Karpas-422 (cell line): ENCODE measurements around the gene TPP1. TPM values are rescaled to one million over a fixed set of nuclear protein-coding genes. Genes with fewer than 3 reads are reported as not detected.

Experiments
- DNase-seq: peaks from one replicate; pipeline ENCODE4 v3.0.0-alpha.2; 2015
- H2AFZ ChIP-seq: fragments of 200-600 bp; sonication (generic); 2 replicates; pipeline ENCODE4 v1.6.1; 2014; ENCODE audit warnings: antibody characterized with exemption, low read length, mixed read lengths
- H3K27ac ChIP-seq: fragments of 200-600 bp; sonication (generic); 2 replicates; pipeline ENCODE4 v1.5.1; 2014; ENCODE audit warnings: mild to moderate bottlenecking, low read length, moderate library complexity
- H3K27me3 ChIP-seq: fragments of 200-600 bp; sonication (generic); 2 replicates; pipeline ENCODE4 v1.6.1; 2014; ENCODE audit warnings: low read length, mixed read lengths
- H3K36me3 ChIP-seq: fragments of 200-600 bp; sonication (generic); 2 replicates; pipeline ENCODE4 v1.6.1; 2014; ENCODE audit warnings: low read length, mixed read lengths; ENCODE audit not compliant: insufficient read depth
- H3K4me1 ChIP-seq: fragments of 200-600 bp; sonication (generic); 2 replicates; pipeline ENCODE4 v1.6.1; 2014; ENCODE audit warnings: mild to moderate bottlenecking, low read length, mixed read lengths
- H3K4me2 ChIP-seq: fragments of 200-600 bp; sonication (generic); 2 replicates; pipeline ENCODE4 v1.6.1; 2014; ENCODE audit warnings: low read length, low read depth, mild to moderate bottlenecking; ENCODE audit not compliant: poor library complexity, severe bottlenecking
- H3K4me3 ChIP-seq: fragments of 200-600 bp; sonication (generic); 2 replicates; pipeline ENCODE4 v1.5.1; 2014; ENCODE audit warnings: mild to moderate bottlenecking, antibody characterized with exemption, low read length, mixed read lengths
- H3K79me2 ChIP-seq: fragments of 200-600 bp; sonication (generic); 2 replicates; pipeline ENCODE4 v1.6.1; 2014; ENCODE audit warnings: mild to moderate bottlenecking, low read length, mixed read lengths
- H3K9ac ChIP-seq: fragments of 200-600 bp; sonication (generic); 2 replicates; pipeline ENCODE4 v1.6.0; 2014; ENCODE audit warnings: low read length
- H3K9me2 ChIP-seq: fragments of 200-600 bp; sonication (generic), shearing (Covaris generic); replicated peaks from 2 replicates; pipeline ENCODE4 v1.6.0; 2014; ENCODE audit warnings: mild to moderate bottlenecking, low read length, moderate library complexity; ENCODE audit not compliant: insufficient read depth
- H3K9me3 ChIP-seq: fragments of 300-700, 200-600 bp; sonication (generic); 2 replicates; pipeline ENCODE4 v1.6.1; 2014; ENCODE audit warnings: low read length, mixed read lengths
- H4K20me1 ChIP-seq: fragments of 200-600 bp; sonication (generic); 2 replicates; pipeline ENCODE4 v1.6.1; 2014; ENCODE audit warnings: mild to moderate bottlenecking, antibody characterized with exemption, low read length, low read depth; ENCODE audit not compliant: insufficient read depth
- total RNA-seq: library from RNA; depleted of rRNA; stranded (reverse); fragments of >200 nt; shearing (Covaris generic); gene quantifications from 2 replicates; pipeline ENCODE4 v1.2.3, GENCODE V29; 2014; ENCODE audit warnings: low replicate concordance

The TPP1 gene
- total RNA-seq, 1 experiment from 2014 or later = 41.5 TPM

- Histone ChIP-seq H3K4me2 (no peak overlapping the region), H3K36me3 (no peaks in the 10 kb centered on the region), H4K20me1 (no peaks in the 10 kb centered on the region), H2AFZ (no peak overlapping the region), H3K4me1 (peaks cover 12% of the 10 kb centered on the region), H3K79me2 (no peaks in the 10 kb centered on the region), H3K9me2 (no peaks in the 10 kb centered on the region), H3K9ac (no peak overlapping the region), H3K9me3 (no peaks in the 10 kb centered on the region), H3K4me3 (no peak overlapping the region), H3K27ac (no peak overlapping the region), H3K27me3 (no peaks in the 10 kb centered on the region)
- DNase-seq = no peak
These were observed 23.7 kb upstream of the TPP1 start for GRCh38 chr11:6642957-6643356.

- DNase-seq = no peak
- Histone ChIP-seq H3K27me3 (no peaks in the 10 kb centered on the region), H3K9ac (no peak overlapping the region), H3K9me3 (no peaks in the 10 kb centered on the region), H3K9me2 (no peaks in the 10 kb centered on the region), H3K79me2 (no peaks in the 10 kb centered on the region), H4K20me1 (no peaks in the 10 kb centered on the region), H3K36me3 (no peaks in the 10 kb centered on the region), H2AFZ (no peak overlapping the region), H3K4me2 (no peak overlapping the region), H3K4me3 (no peak overlapping the region), H3K27ac (no peak overlapping the region), H3K4me1 (0 out of 2 replicates have a peak, but pooled peaks cover under 1% of the 10 kb centered on the region)
These were observed 21.9 kb upstream of the TPP1 start for GRCh38 chr11:6640985-6641701.

GRCh38 chr11:6640036-6640984 is 21.1 kb upstream of the TPP1 start:
- H3K27me3 ChIP-seq = no peaks in the 10 kb centered on the region
- H3K9ac ChIP-seq = no peak overlapping the region
- no peaks in the 10 kb centered on the region for H3K9me2 ChIP-seq
- no peak overlapping the region for H3K4me3 ChIP-seq
- no peaks in the 10 kb centered on the region for H3K4me1 ChIP-seq
- no peak overlapping the region for H3K27ac ChIP-seq
- DNase-seq = no peak
- H4K20me1 ChIP-seq = no peaks in the 10 kb centered on the region
- H3K9me3 ChIP-seq = no peaks in the 10 kb centered on the region
- no peak overlapping the region for H3K4me2 ChIP-seq
- H3K79me2 ChIP-seq = no peaks in the 10 kb centered on the region
- no peak overlapping the region for H2AFZ ChIP-seq
- no peaks in the 10 kb centered on the region for H3K36me3 ChIP-seq

- Histone ChIP-seq H3K36me3 (no peaks in the 10 kb centered on the region), H3K27ac (no peak overlapping the region), H4K20me1 (no peaks in the 10 kb centered on the region), H3K27me3 (no peaks in the 10 kb centered on the region), H3K4me3 (no peak overlapping the region), H3K79me2 (no peaks in the 10 kb centered on the region), H3K9me2 (no peaks in the 10 kb centered on the region), H3K9me3 (no peaks in the 10 kb centered on the region), H3K9ac (no peak overlapping the region), H2AFZ (no peak overlapping the region), H3K4me2 (no peak overlapping the region), H3K4me1 (no peaks in the 10 kb centered on the region)
- no peak for DNase-seq
These were observed 19.2 kb upstream of the TPP1 start for GRCh38 chr11:6638429-6638828.

GRCh38 chr11:6637871-6638270 is 18.6 kb upstream of the TPP1 start:
- Histone ChIP-seq H3K27ac (no peak overlapping the region), H3K9me3 (no peaks in the 10 kb centered on the region), H3K27me3 (no peaks in the 10 kb centered on the region), H3K9me2 (no peaks in the 10 kb centered on the region), H4K20me1 (no peaks in the 10 kb centered on the region), H3K36me3 (no peaks in the 10 kb centered on the region), H3K4me3 (no peak overlapping the region), H3K4me1 (no peaks in the 10 kb centered on the region), H3K79me2 (no peaks in the 10 kb centered on the region), H2AFZ (no peak overlapping the region), H3K4me2 (no peak overlapping the region), H3K9ac (no peak overlapping the region)
- DNase-seq = no peak

- no peaks in the 10 kb centered on the region for H3K4me1 ChIP-seq
- H3K79me2 ChIP-seq = no peaks in the 10 kb centered on the region
- no peak overlapping the region for H3K4me2 ChIP-seq
- H3K36me3 ChIP-seq = no peaks in the 10 kb centered on the region
- H2AFZ ChIP-seq = no peak overlapping the region
- no peaks in the 10 kb centered on the region for H3K27me3 ChIP-seq
- H4K20me1 ChIP-seq = no peaks in the 10 kb centered on the region
- DNase-seq = no peak
- no peaks in the 10 kb centered on the region for H3K9me2 ChIP-seq
- no peaks in the 10 kb centered on the region for H3K9me3 ChIP-seq
- H3K27ac ChIP-seq = no peak overlapping the region
- no peak overlapping the region for H3K4me3 ChIP-seq
- H3K9ac ChIP-seq = no peak overlapping the region
These were observed 17.3 kb upstream of the TPP1 start for GRCh38 chr11:6636480-6636879.

- Histone ChIP-seq H3K27me3 (no peaks in the 10 kb centered on the region), H3K27ac (no peak overlapping the region), H4K20me1 (no peaks in the 10 kb centered on the region), H3K79me2 (no peaks in the 10 kb centered on the region), H3K9me3 (no peaks in the 10 kb centered on the region), H3K4me1 (no peaks in the 10 kb centered on the region), H3K4me2 (no peak overlapping the region), H3K4me3 (no peak overlapping the region), H2AFZ (no peak overlapping the region), H3K9ac (no peak overlapping the region), H3K36me3 (no peaks in the 10 kb centered on the region), H3K9me2 (no peaks in the 10 kb centered on the region)
- DNase-seq = no peak
These were observed 16.1 kb upstream of the TPP1 start for GRCh38 chr11:6635082-6635932.

- no peaks in the 10 kb centered on the region for H3K9me3 ChIP-seq
- no peak overlapping the region for H3K9ac ChIP-seq
- no peak overlapping the region for H3K4me2 ChIP-seq
- no peaks in the 10 kb centered on the region for H3K9me2 ChIP-seq
- no peaks in the 10 kb centered on the region for H4K20me1 ChIP-seq
- H3K4me1 ChIP-seq = no peaks in the 10 kb centered on the region
- no peaks in the 10 kb centered on the region for H3K79me2 ChIP-seq
- H3K36me3 ChIP-seq = no peaks in the 10 kb centered on the region
- H2AFZ ChIP-seq = no peak overlapping the region
- no peaks in the 10 kb centered on the region for H3K27me3 ChIP-seq
- no peak for DNase-seq
- no peak overlapping the region for H3K4me3 ChIP-seq
- H3K27ac ChIP-seq = no peak overlapping the region
These were observed 15.3 kb upstream of the TPP1 start for GRCh38 chr11:6634534-6634933.
